Fibroblast of lung (primary cell): ENCODE results near the gene TNNI3.

ENCODE experiments used
- EZH2 ChIP-seq: IDR thresholded peaks from 2 replicates; pipeline ENCODE4 v1.5.1; 2012; ENCODE audit warnings: low read length, control low read depth, mild to moderate bottlenecking; ENCODE audit errors: missing control alignments
- TF ChIP-seq, protein P1 (sequence below), 2 donors: IDR thresholded peaks in 1 of 2; conservative IDR thresholded peaks in 1 of 2; 1 replicate in 1 of 2; 2 replicates in 1 of 2; pipeline ENCODE4 v1.5.1; 2011 to 2012; ENCODE audit warnings: low read length in 2 of 2, control low read depth in 1 of 2, inconsistent platforms in 1 of 2, low read depth in 1 of 2, mild to moderate bottlenecking in 1 of 2

- TF ChIP-seq, protein P1, sequence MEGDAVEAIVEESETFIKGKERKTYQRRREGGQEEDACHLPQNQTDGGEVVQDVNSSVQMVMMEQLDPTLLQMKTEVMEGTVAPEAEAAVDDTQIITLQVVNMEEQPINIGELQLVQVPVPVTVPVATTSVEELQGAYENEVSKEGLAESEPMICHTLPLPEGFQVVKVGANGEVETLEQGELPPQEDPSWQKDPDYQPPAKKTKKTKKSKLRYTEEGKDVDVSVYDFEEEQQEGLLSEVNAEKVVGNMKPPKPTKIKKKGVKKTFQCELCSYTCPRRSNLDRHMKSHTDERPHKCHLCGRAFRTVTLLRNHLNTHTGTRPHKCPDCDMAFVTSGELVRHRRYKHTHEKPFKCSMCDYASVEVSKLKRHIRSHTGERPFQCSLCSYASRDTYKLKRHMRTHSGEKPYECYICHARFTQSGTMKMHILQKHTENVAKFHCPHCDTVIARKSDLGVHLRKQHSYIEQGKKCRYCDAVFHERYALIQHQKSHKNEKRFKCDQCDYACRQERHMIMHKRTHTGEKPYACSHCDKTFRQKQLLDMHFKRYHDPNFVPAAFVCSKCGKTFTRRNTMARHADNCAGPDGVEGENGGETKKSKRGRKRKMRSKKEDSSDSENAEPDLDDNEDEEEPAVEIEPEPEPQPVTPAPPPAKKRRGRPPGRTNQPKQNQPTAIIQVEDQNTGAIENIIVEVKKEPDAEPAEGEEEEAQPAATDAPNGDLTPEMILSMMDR (conservative IDR thresholded peaks at IDR 0.05 in 1 of 2, IDR thresholded peaks at IDR 0.05 in 1 of 2; ENCODE audit: low read depth in 1 of 2, low read length in 2 of 2): no peak
- TF ChIP-seq EZH2: no peak
Measured at GRCh38 chr19:55197528-55197927, 40.0 kb upstream of the TNNI3 start.
